Cerebellar nuclear complex (tissue), 1 donor: Measurements from ENCODE around the gene VSIG10.
"Not testable (repeated sequence)": the region's sequence is repeated elsewhere in the genome, so short reads cannot be mapped to it uniquely, and the experiment has no call there.

Experiments
- DNase-seq, 2 experiments: peaks; one replicate each; lab custom pipeline; 2025; lab: John Stamatoyannopoulos, UW

Gene VSIG10

DNA sequence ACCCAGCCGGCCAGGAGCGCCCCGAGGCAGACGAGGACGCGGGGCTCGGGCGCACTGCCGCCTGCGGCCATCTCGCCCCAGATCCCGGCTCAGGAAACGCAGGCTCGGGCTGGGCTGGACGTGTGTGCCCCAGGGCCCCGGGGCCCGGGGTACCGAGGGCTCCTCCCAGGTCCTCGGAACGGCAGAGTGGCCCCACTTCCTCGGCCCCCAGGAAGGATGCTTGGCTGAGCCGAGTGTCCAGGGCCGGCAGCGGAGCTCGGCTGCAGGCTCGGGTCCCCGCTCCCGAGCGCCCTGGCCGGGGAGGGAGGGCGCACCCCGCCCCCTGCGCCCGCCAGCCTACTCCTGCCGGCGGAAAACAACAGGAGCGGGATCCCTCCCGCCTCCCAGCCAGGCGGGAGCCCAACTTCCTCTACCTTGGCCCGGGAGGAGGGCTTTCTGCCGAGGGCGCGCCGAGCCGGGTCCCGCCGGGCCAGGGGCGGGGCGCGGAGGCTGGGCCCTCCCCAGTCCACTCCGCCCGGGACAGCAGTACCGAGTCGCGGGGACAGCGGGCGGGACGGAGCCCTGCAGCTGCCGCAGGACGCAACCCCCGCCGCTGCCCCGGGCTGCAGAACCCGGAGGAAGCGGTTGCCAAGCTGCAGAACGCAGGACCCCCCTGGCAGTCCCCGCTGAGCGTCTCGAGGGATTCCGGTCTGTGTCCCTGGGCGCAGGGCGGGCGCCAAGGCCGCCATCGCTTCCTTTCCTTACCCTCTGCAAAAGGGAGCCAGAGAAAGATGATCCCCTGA lies at the start of gene VSIG10:
VSIG10 (minus strand) TSS at position 411 of the 782 bp plus-strand sequence; CDS start at position 71, 340 bp downstream.
- no peak for DNase-seq

DNA sequence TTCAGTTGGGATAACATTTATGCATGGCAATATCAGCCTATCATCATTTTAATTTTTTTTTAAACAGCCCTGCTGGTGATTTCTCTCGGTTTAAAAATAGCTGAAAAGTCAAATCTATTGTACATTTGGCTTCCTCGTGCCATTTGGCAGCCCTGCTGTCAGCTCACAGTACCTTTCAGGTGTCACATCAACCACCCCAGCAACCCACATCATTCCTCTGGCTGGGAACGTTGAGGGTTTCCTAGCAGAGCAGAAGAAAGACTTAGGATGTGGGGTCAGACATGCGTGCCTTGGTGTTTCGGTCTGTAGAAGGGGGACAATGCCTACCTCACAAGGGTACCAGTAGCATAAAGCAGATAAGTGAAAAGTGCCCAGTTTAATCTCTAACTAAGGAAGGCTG lies 47.9 kb upstream of the VSIG10 start:
- DNase-seq = no peak

GRCh38 chr12:118150625-118151024 lies 46.8 kb upstream of the VSIG10 start:
- DNase-seq = no peak

- DNase-seq = no peak
Observed at GRCh38 chr12:118148287-118148686, 44.5 kb upstream of the VSIG10 start.

GRCh38 chr12:118145798-118146156 lies 42.0 kb upstream of the VSIG10 start:
- no peak for DNase-seq

DNA sequence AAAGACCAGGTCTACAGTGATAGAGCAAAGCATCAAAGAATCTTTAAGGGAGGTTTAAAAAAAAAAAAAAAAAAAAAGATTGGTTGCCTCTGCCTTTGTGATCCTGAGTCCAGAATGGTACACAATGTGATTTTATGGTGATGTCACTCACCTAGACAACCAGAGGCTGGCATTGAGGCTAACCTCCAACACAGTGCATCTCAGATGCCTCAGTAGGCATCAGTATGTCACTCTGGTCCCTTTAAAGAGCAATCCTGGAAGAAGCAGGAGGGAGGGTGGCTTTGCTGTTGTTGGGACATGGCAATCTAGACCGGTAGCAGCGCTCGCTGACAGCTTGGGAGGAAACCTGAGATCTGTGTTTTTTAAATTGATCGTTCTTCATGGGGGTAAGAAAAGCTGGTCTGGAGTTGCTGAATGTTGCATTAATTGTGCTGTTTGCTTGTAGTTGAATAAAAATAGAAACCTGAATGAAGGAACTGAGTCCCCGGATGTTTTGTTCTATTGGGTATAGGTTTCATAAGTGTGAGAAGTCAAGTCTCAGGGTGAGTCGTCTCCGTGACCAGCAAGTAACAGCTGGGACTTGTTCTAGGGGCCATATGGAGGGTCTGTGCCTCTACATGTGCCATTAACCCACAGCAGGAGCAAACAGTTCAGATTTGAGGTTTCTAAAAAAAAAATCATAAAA lies 41.4 kb upstream of the VSIG10 start:
- DNase-seq = no peak

- no peak for DNase-seq
Observed at GRCh38 chr12:118144499-118144898, 40.7 kb upstream of the VSIG10 start.

- no peak for DNase-seq
Observed at GRCh38 chr12:118140825-118141224, 37.0 kb upstream of the VSIG10 start.

DNA sequence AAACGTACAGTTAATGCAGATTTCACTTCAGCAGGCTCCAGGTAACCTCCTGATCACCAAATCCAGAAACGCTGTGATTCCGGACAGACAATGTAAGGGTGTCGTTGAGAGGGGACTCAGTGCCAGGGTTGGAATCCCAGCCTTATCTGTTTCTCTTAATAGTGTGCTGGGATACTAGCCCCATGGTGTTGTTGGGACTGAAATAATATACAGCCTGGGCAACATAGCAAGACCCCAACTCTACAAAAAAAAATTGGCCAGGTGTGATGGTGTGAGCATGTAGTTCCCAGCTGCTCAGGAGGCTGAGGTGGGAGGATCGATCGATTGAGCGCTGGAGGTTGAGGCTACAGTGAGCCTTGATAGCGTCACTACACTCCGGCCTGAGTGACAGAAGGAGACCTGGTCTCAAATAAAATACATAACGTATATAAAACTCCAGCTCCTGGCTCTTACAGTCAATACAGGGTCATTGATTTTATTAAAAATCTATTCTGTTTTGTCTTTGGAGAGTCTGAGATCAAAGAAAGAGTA lies 33.4 kb upstream of the VSIG10 start:
- DNase-seq = no peak

DNA sequence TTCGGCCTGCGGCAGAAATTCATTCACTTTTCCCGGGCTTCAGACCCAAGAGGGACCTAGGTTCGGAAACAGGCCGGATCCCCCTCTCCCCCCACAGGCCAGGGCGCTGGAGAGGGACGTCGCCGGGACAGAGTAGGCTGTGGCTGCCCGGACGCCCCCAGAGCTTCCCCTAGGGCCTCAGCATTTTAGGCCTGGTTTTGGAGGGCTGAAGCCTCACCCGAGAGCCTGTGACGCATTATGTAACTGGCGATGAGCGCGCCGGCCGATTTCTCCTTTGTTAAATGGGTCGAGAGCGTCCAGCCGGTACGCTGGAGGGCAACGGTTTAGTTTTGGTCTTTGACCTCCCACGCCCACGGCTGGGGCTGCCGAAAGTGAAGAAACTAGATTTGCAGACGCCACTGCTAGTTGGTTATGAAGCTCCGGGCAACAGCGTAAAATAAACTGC lies 32.8 kb upstream of the VSIG10 start:
- no peak for DNase-seq

DNA sequence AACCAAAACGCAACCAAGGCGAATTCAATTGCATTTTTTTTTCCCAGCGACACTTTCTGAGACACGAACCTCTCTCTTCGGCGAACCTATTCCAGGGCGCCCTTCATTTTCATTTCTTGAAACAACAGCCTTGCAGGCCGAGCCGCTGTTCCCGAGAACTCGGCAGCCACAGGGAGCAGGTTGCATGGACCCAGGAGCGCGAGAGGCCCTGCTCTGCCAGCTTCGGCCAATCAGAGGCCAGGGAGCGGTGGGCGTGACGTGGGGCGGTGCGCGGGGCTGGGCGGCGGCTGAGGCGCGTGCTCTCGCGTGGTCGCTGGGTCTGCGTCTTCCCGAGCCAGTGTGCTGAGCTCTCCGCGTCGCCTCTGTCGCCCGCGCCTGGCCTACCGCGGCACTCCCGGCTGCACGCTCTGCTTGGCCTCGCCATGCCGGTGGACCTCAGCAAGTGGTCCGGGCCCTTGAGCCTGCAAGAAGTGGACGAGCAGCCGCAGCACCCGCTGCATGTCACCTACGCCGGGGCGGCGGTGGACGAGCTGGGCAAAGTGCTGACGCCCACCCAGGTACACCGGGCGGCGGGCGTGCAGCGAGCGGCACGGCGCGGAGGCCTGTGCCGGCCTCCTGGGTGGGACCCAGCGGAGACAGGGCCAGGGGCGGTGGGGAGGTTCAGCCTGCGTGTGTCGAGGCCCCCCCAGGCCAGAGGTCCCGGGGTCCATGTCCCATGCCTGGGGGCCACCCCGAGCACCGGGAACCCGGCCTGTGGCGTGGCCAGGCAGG lies 32.2 kb upstream of the VSIG10 start, which contains the start of gene PEBP1:
PEBP1 (plus strand) TSS at position 337 of the 771 bp plus-strand sequence; CDS start at position 423, 86 bp downstream.
- peak; percentile 71 to 90 for DNase-seq

GRCh38 chr12:118129436-118129835 lies 25.6 kb upstream of the VSIG10 start:
- DNase-seq = not testable (repeated sequence)

DNA sequence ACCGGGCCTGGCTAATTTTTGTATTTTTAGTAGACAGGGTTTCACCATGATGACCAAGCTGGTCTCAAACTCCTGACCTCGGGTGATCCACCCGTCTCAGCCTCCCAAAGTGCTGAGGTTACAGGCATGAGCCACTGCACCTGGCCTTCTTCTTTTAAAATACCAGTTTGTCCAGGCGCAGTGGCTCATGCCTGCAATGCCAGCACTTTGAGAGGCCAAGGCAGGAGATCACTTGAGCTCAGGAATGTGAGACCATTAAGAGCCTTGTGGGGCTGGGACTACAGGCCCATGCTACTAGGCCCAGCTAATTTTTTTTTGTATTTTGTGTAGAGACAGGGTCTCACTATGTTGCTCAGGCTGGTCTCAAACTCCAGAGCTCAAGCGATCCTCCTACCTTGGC lies 24.1 kb upstream of the VSIG10 start:
- no peak for DNase-seq

DNA sequence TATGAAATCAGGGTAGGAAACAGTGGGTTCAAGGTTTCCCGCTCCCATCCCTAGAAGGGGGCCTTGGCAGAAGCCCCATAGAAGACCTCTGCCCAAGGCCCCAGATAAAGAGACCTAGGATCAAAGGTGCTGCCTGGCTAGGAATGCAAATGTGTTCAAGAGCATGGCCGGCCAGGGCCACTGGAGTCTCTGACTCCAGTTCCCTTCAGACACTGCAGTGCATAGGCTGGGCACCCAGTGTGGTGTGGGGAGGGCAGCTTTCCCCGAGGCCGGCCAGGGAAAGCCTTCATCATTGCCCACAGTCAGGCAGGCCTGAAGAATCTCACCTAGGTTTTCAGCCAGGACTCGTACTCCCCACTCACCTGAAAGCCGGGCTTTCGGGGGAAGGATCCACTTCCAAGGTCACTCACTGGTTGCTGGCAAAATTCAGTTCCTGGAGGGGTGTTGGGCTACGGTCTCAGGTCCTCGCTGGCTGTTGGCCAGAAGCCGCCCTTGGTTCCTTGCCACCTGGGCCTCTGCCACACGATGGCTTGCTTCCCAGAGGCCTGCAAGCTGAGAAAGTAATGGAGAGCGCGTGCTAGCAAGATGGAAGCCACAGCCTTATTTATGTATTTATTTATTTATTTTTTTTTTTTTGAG lies 22.4 kb upstream of the VSIG10 start:
- DNase-seq = no peak

- no peak for DNase-seq
Observed at GRCh38 chr12:118125743-118126118, 21.9 kb upstream of the VSIG10 start.

DNA sequence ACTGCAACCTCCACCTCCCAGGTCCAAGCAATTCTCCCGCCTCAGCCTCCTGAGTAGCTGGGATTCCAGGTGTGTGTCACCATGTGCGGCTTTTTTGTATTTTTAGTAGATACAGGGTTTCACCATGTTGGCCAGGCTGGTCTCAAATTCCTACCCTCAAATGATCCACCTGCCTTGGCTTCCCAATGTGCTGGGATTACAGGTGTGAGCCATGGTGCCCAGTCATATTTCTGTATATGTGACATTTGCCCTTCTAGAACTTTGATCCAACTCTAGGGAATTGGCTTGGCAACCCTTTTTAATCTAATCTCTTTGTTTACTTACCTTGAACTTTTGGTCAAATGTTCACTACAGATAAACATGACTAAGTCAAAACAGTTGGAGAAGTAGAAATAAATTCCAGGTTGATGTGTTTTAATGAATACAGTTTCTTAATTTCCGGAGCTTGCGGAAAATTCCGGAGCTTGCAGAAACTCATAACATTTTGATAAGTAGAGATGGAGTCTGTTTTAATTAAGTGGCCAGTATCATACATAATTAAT lies 20.6 kb upstream of the VSIG10 start:
- DNase-seq = no peak

DNA sequence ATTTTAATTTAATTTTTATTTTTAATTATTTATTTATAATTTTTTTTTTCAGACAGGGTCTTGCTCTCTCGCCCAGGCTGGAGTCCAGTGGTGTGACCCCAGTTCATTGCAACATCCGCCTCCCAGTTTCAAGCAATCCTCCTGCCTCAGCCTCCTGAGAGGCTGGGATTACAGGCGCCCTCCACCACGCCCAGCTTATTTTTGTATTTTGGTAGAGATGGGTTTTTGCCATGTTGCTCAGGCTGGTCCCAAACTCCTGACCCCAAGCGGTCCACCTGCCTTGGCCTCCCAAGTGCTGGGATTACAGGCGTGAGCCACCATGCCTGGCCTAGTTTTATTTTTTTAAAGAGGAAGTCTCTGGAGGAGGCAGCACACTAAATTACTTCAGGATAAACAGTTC lies 18.5 kb upstream of the VSIG10 start:
- DNase-seq = no peak

GRCh38 chr12:118120579-118121363 lies 17.0 kb upstream of the VSIG10 start:
- DNase-seq = peak in 1 of 2 experiments; percentile 12

DNA sequence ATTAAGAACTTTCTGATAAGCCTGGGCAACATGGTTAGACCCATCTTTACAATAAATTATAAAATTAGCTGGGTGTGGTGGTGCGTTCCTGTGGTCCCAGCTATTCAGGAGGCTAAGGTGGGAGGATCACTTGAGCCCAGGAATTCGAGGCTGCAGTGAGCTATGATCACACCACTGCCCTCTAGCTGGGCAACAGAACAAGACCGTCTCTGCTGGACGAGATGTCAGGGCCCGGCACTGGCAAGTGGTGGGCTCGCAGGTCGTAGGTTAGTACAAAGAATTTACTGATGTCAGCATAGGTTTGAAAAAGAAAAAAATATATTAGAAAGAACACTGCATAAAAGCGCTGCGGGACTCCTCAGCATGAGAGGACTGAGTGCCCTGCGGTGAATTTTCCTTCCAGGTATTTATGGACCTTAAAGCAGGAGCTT lies 15.7 kb upstream of the VSIG10 start:
- DNase-seq = no peak

DNA sequence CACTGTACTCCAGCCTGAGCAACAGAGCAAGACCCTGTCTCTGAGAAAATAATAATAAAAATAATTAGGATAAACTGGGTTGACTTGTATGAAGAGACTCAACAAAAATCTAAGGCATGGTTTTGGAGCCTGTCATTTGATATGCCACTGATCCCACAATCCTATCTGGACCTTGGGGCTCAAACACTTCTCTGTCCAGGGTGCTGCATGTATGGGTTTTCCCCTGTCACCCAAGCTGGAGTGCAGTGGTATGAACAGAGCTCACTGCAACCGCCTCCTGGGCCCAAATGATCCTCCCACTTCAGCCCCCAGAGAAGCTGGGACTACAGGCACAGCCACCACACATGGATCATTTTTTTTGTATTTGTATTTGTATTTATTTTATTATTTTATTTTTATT lies 5.3 kb upstream of the VSIG10 start:
- DNase-seq = no peak

DNA sequence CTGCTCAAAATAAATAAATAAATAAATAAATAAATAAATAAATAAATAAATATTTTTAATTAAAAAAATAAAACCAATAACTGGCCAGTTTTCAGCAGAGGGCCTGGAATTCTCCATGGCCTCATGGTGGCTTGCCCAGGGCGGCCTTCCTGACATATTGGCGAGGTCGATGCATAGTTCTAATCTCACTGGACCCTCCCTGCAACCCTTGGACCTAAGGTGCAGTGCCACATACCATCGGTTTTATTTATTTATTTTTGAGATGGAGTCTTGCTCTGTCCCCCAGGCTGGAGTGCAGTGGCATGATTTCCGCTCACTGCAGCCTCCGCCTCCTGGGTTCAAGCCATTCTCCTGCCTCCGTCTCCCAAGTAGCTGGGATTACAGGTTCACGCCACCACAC lies 3.9 kb upstream of the VSIG10 start:
- no peak for DNase-seq
